GM18505 (cell line): ENCODE results near the gene ABCB8.
"Not testable (repeated sequence)": the region's sequence is repeated elsewhere in the genome, so short reads cannot be mapped to it uniquely, and the experiment has no call there.

Experiments
- ATAC-seq: cut with Tn5 transposase; IDR thresholded peaks from one replicate; pipeline ENCODE4 v1.9.1; 2021; ENCODE audit not compliant: unreplicated experiment
- POLR2A ChIP-seq: IDR thresholded peaks from 4 replicates; pipeline ENCODE4 v1.6.1; 2011; ENCODE audit warnings: borderline replicate concordance; ENCODE audit not compliant: insufficient read depth, insufficient read length; ENCODE audit errors: extremely low read depth

Gene ABCB8

DNA sequence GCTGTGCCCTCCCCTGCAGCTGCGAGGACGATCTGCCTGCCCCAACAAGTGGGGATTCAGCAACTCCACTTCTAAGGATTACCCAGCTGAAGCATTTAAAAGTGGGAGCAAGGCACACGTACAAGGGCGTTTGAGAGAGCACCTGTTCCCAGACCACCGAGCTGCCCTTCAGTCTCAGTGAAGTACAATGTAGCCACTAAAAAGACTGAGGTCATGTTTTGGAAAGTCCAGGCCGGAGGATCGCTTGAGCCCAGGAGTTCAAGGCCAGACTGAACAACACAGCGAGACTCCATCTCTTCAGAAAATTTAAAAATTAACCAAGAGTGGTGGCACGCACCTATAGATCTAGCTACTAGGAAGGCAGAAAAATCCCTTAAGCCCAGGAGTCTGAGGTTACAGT lies 22.7 kb upstream of the ABCB8 start:
- no peak for ATAC-seq

DNA sequence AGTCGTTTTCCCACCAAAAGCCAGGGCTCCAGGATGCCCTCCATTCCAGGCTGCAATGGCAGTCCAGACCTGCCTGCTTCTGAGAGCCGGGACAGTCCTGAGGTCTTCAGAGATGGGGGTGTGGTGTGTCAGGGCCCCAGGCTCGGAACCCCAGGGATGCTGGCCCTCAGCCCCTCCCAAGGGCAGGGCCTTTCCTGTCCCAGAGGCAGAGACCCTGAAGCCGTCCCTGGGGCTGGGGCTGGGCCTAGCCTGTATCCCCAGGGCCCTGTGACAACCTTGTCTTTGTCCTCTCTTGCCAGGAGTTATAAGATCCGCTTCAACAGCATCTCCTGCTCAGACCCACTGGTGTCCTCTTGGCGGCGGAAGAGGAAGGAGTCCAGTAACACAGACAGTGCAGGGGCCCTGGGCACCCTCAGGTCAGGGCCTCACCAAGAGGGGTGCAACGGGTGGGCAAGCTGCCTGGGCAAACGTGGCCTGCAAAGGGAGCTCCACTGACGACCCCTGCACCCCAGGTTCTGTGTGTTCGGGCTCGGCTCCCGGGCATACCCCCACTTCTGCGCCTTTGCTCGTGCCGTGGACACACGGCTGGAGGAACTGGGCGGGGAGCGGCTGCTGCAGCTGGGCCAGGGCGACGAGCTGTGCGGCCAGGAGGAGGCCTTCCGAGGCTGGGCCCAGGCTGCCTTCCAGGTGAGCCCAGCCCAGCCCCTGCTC lies 21.5 kb upstream of the ABCB8 start:
- TF ChIP-seq POLR2A, result no peak

More for the DNA sequence above, 22.7 kb upstream of the ABCB8 start:
- no peak for TF ChIP-seq POLR2A

GRCh38 chr7:151007469-151007898 lies 20.8 kb upstream of the ABCB8 start:
- TF ChIP-seq POLR2A, result no peak
- no peak for ATAC-seq

More for the DNA sequence above, 21.5 kb upstream of the ABCB8 start:
- ATAC-seq, result no peak

DNA sequence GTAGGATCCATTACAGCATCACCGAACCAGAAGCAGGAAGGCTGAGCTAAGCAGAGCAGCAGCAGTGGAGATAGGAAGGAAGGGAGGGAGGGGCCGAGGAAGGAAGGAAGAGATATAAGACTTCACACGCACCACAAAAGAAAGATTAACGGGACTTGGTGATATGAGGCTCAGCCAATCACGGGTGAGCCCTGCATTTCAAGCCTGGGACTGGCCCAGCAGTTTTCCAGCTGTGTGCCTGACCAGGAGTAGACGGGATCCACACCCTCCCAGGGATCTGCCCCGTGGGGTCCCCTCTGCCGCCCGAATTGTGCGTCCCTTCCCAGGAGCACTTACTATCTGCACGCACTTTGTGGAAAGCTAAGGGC lies 20.1 kb upstream of the ABCB8 start:
- no peak for ATAC-seq
- no peak for TF ChIP-seq POLR2A

- TF ChIP-seq POLR2A, result no peak
- peak; percentile 78 for ATAC-seq
Observed at GRCh38 chr7:151008511-151009323, 19.5 kb upstream of the ABCB8 start.

DNA sequence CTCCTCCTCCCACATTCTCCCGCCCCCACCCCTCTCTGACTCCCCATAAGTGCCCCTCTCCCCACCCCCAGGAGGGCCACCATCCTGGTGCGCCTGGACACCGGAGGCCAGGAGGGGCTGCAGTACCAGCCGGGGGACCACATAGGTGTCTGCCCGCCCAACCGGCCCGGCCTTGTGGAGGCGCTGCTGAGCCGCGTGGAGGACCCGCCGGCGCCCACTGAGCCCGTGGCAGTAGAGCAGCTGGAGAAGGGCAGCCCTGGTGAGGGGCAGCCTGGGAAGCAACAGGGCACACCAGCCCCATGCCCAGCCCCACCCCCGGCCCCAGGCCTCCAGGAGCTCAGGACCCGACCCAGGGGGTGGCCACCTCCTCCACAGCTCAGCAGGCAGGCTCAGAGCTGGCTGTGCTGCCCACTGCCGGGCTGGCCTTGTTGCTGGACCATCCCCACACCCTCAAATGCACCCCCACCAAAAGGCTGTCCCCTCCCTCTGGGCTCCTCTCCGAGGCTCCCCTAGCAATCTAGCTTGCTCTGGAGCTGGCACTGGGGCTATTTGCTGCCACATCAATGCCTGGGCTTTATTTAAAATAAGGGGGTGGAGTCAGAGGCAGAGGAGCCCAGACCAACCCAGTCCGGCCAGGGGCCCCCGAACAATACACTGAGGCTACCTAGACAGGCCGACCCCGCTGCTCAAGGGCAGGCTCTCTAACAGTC lies 18.8 kb upstream of the ABCB8 start:
- no peak for ATAC-seq

GRCh38 chr7:151010037-151010306 lies 18.3 kb upstream of the ABCB8 start:
- TF ChIP-seq POLR2A, result no peak
- no peak for ATAC-seq

More for the DNA sequence above, 18.8 kb upstream of the ABCB8 start:
- TF ChIP-seq POLR2A, result no peak

- TF ChIP-seq POLR2A, result no peak
- ATAC-seq, result no peak
Observed at GRCh38 chr7:151010307-151011096, 17.7 kb upstream of the ABCB8 start.

GRCh38 chr7:151011097-151011409 lies 17.2 kb upstream of the ABCB8 start:
- TF ChIP-seq POLR2A, result no peak
- no peak for ATAC-seq

DNA sequence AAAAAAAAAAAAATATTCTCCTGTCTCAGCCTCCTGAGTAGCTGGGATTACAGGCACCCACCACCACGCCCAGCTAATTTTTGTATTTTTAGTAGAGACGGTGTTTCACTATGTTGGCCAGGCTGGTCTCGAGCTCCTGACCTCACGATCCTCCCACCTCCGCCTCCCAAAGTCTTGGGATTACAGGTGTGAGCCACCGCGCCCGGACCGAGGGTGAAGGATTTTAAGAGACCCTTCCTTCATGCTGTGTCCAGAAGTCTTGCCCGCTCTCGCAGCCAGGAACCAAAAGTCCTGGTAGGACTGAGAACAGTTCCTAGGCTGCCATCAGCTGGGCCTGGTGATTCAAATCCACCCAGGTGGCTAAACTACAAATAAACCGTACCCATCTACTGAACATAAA lies 16.6 kb upstream of the ABCB8 start:
- ATAC-seq, result not testable (repeated sequence)

GRCh38 chr7:151012031-151012692 lies 16.1 kb upstream of the ABCB8 start:
- TF ChIP-seq POLR2A, result no peak
- no peak for ATAC-seq

DNA sequence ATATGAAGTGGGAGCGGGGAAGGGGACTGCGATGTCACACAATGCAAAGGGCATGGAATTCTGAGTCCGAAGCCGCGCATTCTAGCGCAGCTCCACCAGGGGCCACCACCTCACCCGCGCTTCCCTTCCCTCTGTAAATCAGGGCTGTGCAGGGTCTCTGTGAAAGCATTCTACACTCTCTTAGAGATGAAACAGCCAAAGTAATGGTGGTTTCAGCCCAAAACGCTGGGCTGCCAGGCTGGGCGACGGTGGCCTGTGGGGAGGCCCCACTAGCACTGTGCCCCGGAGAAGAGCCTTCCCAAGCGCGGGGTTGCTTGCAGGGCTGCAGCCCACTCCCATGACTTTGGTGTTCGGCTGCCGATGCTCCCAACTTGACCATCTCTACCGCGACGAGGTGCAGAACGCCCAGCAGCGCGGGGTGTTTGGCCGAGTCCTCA lies 15.3 kb upstream of the ABCB8 start:
- no peak for ATAC-seq
- no peak for TF ChIP-seq POLR2A

DNA sequence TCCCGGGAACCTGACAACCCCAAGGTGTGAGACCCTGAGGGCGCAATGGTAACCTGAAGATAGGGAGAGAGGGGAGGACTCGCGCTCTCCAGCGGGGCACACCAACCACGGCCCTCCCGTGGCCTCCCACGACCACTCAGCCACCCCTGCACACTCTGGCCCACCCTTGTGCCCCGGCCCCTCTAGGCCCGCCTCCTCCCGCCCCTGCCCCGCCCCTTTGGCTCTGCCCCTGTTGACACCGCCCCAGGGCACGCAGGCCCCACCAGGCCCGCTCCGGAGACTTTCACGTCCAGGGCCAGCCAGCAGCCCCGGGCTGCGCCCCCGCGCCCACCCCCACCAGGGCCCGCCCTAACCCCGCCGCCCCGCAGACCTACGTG lies 14.9 kb upstream of the ABCB8 start:
- ATAC-seq, result no peak
- no peak for TF ChIP-seq POLR2A
